Stimulated activated CD4-positive, alpha-beta T cell treated with anti-CD3 and anti-CD28 coated beads, Interleukin-12 subunit alpha, Interleukin-12 subunit beta, amount 100 ng/mL, for 24 hours (primary cell): ENCODE results near the gene PLPPR2.
"Not testable (repeated sequence)": the region's sequence is repeated elsewhere in the genome, so short reads cannot be mapped to it uniquely, and the experiment has no call there.

ENCODE experiments used
- DNase-seq, 2 experiments: peaks; one replicate each; pipeline ENCODE4 v3.0.0-alpha.2; 2020; ENCODE audit warnings: low read depth in 2 of 2

The PLPPR2 gene, protein sequence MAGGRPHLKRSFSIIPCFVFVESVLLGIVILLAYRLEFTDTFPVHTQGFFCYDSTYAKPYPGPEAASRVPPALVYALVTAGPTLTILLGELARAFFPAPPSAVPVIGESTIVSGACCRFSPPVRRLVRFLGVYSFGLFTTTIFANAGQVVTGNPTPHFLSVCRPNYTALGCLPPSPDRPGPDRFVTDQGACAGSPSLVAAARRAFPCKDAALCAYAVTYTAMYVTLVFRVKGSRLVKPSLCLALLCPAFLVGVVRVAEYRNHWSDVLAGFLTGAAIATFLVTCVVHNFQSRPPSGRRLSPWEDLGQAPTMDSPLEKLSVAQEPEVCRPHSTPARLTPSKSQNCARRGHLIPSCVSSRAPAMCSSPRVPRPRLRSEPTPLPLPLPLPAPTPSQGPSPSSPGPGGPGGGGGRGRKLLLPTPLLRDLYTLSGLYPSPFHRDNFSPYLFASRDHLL

DNA sequence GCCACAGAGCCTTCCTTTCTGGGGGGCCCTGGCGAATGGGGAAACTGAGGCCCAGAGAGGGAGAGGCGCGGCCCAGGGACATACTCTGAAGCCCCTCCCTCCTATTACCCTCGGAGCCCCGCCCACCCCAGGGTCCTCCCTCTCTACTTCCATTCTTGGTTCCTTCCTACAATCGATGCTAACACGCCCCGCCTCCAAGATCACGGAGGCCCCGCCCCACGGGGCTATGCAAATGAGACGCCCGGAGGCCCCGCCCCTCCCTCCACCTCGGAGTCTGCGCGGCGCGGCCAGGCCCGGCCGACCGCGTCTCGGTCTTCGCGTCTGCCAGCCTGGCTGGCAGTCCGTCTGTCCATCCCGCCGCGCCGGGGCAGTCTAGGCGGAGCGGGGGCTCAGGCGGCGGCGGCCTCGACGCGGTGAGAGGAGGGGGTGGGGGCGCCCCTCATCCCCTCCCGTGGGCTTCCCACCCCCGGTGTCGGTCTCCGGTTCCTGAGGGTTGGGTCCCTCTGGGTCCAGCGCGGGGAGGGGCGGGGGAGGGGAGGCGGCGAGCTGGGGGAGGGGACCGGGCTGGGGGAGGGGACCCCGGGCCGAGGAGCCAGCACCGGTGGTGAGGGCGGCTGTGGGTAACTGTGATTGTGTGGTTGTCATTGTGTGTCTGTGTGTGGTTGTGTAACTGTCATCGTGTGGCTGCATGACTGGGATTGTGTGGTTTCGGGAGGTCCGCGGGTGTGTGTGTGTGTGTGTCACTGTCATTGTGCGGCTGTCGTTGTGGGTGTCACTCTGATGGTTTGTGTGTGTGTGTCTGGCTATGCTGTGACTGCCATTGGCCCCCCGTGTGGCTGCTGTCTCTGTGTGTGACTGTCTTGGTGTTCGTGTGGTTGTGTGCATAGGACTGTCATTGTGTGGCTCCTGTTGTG, at the start of gene PLPPR2:
Gene PLPPR2 (plus strand): TSS at position 273 of the 914 bp plus-strand sequence. CDS start 2,242 bp downstream, outside the sequence.
- DNase-seq, result peak; percentile 69 to 88

DNA sequence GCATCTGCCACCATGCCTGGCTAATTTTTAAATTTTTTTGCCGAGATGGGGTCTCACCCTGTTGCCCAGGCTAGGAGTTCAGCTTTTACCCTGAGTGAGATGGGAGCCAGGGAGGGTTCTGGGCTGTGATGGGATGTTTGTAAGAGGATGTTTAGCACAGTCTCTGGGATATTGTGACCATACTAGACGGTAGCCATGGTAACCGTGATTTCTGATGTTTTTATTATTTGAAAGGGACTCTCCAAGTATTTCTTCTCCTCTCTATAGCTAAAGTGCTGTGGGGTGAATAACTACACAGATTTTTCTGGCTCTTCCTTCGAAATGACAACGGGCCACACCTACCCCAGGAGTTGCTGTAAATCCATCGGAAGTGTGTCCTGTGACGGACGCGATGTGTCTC, 48.9 kb upstream of the PLPPR2 start:
- DNase-seq, result no peak

DNA sequence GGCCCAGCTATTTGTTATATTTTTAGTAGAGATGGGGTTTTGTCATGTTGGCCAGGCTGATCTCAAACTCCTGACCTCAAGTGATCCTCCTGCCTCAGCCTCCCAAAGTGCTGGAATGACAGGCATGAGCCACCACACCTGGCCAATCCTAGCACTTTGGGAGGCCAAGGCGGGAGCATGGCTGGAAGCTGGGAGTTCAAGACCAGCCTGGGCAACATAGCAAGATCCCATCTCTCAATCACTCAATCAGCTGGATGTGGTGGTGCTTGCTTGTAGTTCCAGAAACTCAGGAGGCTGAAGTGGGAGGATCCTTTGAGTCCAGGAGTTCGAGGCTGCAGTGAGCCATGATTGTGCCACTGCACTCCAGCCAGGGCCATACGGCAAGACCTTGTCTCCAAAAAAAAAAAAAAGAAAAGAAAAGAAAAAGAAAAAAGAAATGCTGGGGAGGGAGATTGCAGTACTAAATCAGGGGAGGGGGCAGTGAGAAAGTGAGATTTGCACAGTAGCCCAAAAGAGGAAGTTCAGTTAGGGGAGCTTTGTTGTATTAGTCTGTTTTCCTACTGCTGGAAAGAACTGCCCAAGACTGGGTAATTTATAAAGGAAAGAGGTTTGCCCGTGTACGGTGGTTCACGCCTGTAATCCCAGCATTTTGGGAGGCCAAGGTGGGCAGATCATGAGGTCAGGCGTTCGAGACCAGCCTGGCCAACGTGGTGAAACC, 34.8 kb upstream of the PLPPR2 start:
- DNase-seq, result not testable (repeated sequence)

DNA sequence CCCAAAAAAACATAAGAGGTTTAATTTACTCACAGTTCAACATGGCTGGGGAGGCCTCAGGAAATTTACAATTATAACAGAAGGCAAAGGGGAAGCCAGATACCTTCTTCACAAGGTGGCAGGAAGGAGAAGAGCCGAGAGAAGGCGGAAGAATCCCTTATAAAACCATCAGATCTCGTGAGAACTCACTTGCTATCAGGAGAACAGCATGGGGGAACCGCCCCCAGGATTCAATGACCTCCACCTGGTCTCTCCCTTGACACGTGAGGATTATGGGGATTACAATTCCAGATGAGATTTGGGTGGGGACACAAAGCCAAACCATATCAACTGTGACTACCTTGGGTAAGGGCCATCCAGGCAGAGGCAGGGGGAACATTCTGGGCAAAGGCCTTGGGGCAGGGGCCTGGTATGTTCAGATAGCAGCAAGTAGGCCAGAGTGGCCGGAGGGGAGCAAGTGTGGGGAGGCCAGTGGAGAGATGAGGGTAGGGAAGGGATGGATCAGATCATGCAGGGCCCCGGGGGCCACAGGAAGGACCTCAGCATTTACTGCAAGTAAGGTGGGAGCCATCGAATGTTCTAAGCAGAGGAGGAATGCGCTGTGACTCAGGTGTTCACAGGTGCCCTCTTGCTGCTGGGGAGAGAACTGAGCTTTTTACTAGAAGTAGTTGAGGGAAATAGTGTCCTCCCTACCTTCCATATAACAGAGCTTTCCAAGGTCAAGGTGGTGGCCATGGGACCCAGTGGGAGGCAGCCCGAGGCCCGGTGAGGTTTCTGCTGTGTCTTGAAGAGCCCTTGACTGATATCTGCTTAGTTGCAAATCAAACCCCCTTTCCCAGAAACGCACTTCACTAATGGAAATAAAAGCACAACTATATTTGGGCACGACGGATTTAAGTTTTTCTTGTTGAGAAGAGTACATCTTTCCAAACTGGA, 33.8 kb upstream of the PLPPR2 start:
- DNase-seq, result no peak

DNA sequence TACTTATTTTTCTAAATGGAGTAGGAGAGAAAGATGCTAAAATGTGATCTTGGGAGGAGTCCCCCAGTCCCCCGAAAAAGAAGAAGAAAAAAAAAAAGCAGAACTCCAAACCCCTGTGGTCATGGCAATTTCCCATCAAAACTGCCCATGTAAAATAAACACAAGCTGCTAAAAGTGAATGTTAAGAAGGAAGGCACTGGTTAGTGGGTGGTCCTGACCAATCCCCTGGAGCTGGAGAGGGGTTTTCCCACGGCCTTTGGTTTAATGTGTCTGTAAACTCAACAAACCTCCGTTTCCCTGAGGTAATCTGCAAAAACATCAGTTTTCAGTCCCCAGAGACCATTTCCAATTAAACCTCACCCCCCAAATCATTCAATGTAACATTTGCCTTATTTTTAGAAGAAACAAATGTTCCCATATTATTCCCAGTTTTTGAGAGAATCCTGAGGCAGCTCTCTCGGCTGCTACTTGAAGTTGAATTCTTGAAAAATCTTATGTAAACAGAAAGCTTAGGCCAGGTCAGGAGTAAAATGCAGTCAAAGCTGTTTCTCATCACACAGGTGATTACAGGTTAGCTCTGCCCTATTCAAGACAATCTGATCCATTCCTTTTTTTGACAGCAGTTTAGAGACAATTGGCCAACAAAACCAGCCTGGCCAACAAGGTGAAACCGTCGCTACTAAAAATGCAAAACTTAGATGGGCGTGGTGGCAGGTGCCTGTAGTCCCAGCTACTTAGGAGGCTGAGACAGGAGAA, 32.8 kb upstream of the PLPPR2 start:
- DNase-seq, result no peak

DNA sequence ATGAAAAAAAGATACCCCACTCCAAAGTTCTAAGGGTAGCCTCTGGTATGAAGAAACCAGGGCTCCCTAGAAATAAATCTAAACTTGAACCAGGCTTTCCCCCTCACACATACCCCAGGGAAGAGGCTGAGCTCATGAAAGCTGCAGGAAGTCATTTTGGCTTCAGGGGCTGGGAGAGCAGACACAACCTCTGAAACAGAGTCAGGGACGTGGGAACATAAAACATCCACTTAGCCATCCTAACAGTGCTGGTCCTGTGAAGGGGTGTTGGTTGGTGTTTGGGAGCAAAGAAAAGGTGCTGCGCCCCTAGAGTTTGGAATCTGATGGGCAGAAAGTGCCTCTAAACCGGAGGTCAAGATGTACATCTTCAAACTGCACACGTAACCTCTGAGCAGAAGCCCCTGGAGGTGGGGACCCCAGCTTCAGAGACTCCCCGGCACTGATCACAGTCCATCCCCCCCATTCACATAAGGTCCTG, 31.6 kb upstream of the PLPPR2 start:
- DNase-seq, result no peak

DNA sequence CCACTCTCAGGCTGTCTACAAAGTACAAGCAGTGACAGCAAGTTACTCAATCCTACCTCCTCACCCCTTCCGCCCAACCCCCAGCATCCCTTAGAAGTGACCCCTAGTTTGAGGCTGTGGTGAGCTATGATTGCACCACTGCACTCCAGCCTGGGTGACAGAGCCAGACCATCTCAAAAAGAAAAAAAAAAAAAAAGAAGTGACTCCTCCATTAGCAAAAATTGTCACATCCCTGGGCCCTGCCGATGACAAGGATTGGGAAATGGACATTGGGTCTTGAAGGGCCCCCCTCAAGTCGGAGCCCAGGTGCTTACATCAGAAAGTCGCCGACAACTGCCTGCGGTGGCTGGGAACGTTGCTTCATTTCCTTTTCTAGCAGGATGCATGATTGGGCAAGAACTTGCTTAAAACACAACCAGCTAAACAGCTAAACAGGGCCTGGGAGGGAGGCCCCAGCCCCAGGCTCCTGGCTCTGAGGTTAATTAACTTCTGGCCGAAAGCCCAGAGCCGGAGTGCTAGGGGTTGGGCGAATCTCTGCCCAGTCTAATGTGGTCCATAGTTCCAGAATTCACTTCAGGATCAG, 31.1 kb upstream of the PLPPR2 start:
- DNase-seq, result no peak

DNA sequence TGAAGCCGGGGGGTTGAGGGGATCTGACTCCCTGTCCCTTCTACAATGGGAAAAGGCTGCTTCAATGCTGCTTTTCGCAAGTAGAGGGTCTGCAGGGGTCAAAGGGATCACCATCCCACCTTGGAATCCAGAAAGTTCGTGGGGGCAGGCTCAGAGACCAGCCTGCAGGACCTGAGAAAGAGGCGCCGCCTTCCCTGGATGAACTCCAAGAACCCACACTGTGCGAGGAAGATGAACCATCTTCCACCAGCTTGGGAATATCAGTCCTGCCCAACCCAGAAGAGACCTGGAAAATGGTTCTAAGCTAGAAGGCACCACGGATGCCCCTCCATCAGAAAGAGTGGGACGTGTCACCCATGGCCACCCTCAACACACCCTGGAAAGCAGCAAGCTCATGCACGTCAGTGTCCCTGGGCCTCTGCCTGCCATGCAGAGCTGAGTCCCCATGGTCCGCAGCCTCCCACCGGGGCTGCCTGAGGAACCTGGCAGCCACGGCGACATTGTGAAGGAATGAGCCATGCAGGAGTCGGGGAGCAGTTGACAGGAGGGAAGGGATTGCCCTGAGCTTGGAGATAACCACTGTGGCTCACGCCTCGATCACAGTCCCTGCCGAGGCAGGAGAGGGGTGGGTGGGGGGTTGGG, 30.4 kb upstream of the PLPPR2 start:
- DNase-seq, result no peak

DNA sequence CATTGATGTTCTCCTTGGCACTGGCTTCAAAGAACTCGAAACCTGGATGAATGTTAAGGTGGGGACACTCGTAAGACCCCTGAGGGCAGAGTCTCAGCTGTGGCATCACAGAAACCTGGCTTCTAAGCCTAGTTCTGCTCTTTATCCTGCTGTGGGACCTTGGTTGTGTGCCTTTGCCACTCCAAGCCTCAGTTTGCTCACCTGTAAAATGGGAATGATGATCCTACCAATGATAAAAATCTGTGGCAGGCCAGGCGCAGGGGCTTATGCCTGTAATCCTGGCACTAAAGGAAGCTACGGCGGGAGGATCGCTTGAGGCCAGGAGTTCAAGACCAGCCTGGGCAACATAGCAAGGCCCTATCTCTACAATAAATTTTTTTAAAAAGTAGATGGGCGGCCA, 29.7 kb upstream of the PLPPR2 start:
- DNase-seq, result no peak

DNA sequence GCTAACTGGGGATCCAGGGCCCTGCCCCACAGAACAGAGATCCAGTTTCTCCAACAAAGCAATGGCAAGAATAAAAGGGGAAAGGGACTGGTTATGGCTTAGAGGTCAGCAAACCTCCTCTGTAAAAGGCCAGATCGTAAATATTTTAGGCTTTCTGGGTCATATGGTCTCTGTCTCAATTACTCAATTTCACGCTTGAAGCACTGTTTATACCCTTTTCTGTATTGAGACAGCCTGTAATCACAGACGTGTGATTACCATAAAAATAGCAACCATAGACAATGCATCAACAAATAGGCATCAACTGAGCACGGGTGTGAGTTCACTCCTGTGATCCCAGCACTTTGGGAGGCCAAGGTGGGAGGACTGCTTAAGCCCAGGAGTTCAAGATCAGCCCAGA, 25.1 kb upstream of the PLPPR2 start:
- no peak for DNase-seq

DNA sequence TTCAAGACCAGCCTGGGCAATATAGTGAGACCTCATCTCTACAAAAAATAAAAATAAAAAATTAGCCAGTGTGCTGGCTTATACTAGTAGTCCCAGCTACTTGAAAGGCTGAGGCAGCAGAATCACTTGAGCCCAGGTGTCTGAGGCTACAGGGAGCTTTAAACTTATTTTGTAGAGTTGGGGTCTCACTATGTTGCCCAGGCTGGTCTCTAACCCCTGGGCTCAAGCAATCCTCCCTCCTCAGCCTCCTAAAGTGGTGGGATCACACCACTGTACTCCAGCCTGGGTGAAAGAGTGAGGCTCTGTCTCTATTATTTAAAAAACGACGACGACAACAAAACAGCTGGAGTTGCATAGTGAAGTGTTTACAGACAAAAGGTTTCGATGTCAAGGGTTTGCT, 23.7 kb upstream of the PLPPR2 start:
- DNase-seq, result no peak

DNA sequence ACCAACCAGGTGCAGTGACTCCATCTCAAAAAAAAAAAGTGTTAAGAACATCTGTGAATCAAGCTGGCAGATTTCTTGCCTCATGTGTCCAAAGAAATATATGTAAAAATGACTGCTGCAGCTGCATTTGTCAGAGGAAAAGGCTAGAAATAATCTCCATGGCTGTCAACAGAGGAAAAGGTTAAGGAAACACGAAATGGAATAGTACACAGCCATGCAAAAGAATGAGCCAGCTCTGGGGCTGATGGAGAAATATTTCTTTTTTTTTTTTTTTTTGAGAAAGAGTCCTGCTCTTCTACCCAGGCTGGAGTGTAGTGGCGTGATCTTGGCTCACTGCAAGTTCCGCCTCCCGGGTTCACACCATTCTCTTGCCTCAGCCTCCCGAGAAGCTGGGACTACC, 22.4 kb upstream of the PLPPR2 start:
- DNase-seq, result no peak

DNA sequence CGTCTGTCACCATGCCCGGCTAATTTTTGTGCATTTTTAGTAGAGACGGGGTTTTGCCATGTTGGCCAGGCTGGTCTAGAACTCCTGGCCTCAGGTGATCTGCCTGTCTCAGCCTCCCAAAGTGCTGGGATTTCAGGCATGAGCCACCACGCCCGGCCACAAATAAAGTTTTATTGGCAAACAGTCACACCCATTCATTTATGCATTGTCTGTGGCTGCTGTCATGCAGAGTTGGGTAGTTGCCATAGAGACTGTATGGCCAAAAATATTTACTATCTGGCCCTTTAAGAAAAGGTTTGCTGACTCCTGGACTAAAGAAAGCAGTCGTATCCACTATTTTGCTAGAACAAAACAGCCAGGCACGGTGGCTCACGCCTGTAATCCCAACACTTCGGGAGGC, 21.4 kb upstream of the PLPPR2 start:
- not testable (repeated sequence) for DNase-seq

DNA sequence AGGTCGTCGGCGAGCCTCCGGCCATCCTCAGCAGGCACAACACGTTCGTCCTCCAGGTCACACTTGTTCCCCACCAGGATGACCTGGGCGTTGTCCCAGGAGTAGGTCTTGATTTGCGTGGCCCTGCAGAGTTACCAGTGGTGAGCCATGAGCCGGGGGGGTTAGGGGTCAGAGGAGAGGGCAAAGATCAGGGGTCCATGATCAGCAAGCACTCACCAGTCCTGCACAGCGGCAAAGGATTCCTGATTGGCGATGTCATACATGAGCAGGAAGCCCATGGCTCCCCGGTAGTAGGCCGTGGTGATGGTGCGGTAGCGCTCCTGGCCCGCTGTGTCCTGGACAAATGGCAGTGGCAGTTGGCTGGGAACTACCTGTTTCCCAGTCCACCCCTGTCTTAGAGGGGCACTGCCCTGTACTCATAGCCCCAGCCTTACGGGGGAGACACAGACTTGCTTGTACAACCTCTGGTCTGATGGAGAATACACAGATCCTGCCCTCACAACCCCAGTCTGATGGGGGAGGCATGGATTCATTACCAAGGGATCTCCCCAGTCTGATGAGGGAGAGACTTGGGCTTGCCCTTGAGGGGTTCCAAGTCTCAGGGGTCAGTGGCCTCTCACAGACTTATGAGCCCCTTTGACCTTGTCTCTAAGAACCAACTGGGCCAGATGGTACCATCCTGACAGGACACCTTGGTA, 19.6 kb upstream of the PLPPR2 start:
- DNase-seq, result no peak

DNA sequence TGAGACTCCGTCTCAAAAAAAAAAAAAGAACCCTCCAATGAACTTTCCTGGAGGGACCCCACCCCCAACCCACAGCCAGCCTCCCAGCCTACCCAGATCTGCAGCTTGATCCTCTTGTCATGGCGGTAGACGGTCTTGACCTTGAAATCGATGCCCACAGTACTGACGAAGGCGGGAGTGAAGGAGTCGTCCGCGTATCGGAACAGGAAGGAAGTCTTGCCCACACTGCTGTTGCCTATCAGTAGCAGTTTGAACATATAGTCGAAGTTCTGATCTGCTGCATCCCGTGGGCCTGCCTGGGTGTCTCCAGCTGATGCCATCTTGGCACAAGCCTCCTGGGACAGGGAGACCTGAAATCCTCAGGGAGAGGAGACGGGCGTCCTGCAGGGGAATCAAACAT, 18.2 kb upstream of the PLPPR2 start:
- DNase-seq, result no peak

DNA sequence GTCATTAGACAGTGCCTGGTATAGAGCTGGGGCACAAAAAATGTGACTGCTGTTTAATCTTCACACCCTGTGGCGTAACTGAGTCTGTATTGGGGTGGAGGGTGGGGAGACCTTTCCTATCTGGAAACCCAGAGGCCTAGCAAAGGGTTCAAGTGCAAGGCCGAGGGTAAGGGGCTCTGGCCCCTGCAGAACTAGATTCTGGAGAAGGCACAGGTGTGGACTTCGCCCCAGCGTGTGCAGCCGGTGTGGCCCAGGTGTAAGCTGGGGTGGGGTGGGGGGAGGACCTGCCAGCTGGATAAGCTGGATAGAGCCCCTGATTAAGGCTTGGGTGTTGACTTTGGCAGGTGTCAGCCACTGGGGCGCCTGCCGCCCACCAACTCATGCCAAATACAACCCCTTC, 17.1 kb upstream of the PLPPR2 start:
- no peak for DNase-seq

DNA sequence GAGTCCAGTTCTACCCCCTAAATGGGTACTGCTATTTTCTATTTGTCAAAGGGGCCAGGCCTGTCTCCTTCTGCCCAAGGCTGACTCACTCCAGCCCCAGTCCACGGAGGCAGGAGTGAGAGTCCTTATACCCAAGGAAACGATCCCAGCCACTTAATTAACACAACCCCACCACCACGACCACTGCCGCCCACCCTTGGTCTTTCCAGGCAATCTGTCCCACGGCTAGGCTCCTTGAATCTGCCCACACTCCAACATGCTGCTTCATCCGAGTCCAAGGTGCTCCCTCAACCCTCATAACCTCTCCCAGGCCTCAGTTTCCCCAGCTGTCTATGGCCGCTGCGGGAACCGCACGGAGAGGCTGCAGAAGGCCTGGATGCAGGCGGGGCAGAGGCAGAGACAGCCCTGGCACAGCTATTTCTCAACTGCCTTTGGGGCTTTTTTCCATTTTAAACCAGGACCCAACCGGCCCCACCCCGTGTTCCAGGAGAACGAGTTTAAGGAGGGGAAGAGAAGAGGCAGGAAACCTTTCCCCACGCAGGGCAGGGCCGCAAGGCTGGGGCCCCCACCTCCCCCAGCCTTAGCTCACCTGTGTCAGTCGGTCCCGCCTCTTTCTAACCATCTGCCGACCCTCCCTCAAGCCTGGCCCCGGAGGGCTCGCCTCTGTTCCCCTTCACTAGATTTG, 16.5 kb upstream of the PLPPR2 start:
- DNase-seq, result no peak
